OCI-LY3 (cell line): Measurements from ENCODE around the gene GGCT.

Experiments used
- H2AFZ ChIP-seq: fragments of 200-600, 300-600 bp; shearing (Covaris generic); 2 replicates; pipeline ENCODE4 v1.6.0; 2014; ENCODE audit warnings: antibody characterized with exemption, low read depth, low read length
- H3K27ac ChIP-seq: fragments of 200-600, 300-600 bp; sonication (generic); 2 replicates; pipeline ENCODE4 v1.5.1; 2014; ENCODE audit warnings: mild to moderate bottlenecking, low read length, moderate library complexity, mixed read lengths
- H3K27me3 ChIP-seq: fragments of 200-600, 300-600 bp; sonication (generic); 2 replicates; pipeline ENCODE4 v1.6.1; 2014; ENCODE audit warnings: low read depth, low read length, mixed read lengths
- H3K36me3 ChIP-seq: fragments of 200-600, 300-600 bp; sonication (generic); replicated peaks from 2 replicates; pipeline ENCODE3; 2014; ENCODE audit warnings: low read depth, low read length, mixed read lengths
- H3K4me1 ChIP-seq: fragments of 300-600, 200-600 bp; sonication (generic); 2 replicates; pipeline ENCODE4 v1.6.1; 2014; ENCODE audit warnings: low read length, mixed read lengths
- H3K4me2 ChIP-seq: fragments of 200-600, 300-600 bp; sonication (generic); 2 replicates; pipeline ENCODE4 v1.6.1; 2014; ENCODE audit warnings: low read length, mixed read lengths
- H3K4me3 ChIP-seq: fragments of 300-600, 200-600 bp; sonication (generic); 2 replicates; pipeline ENCODE4 v1.5.1; 2014; ENCODE audit warnings: antibody characterized with exemption, mild to moderate bottlenecking, low read length, moderate library complexity
- H3K79me2 ChIP-seq: fragments of 300-600, 200-600 bp; shearing (Covaris generic); 2 replicates; pipeline ENCODE4 v1.6.1; 2014; ENCODE audit warnings: mild to moderate bottlenecking, low read length, mixed read lengths
- H3K9ac ChIP-seq: fragments of 300-600, 200-600 bp; shearing (Covaris generic); 2 replicates; pipeline ENCODE4 v1.6.0; 2014; ENCODE audit warnings: mild to moderate bottlenecking, low read length, moderate library complexity
- H3K9me3 ChIP-seq: fragments of 200-600, 300-600 bp; shearing (Covaris generic); 2 replicates; pipeline ENCODE4 v1.6.1; 2014; ENCODE audit warnings: low read length, mixed read lengths; ENCODE audit not compliant: insufficient read depth
- H4K20me1 ChIP-seq: fragments of 200-600, 300-600 bp; sonication (generic); 2 replicates; pipeline ENCODE4 v1.6.1; 2016; ENCODE audit warnings: low read length, mixed read lengths; ENCODE audit not compliant: insufficient read depth
- EZH2phosphoT487 ChIP-seq: fragments of 200-600 bp; shearing (Covaris generic); IDR thresholded peaks from 2 replicates; pipeline ENCODE4 v1.6.1; 2018; ENCODE audit warnings: antibody characterized with exemption, mixed run types, low read depth
- TF ChIP-seq, protein P1 (sequence below): fragments of 200-600, 300-600 bp; sonication (generic); IDR thresholded peaks from 2 replicates; pipeline ENCODE4 v1.5.1; 2014; ENCODE audit warnings: antibody characterized with exemption, low read length, low read depth

The GGCT gene

DNA sequence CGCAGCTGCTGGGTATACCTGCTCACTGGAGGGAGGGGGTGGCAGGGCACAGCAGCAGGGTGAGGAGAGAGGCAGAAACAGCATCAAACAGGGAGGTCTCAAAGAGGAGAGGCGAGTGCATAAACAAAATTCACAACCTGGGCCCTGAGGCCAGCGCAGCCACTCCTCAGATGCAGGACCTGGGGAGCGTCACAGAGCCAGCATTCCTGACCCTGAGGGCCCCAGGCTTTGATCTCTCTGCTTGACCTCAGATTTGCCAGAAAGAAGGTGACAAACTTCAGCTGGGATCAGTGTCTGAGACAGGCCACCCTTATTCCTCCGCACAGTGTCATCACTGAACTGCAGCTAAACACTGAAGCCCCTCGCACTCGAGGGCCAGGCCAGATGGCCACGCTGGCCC is 51.6 kb downstream of the GGCT start:
- Histone ChIP-seq H3K9me3 (no peaks in the 10 kb centered on the region), H3K4me1 (no peaks in the 10 kb centered on the region), H4K20me1 (no peaks in the 10 kb centered on the region), H3K36me3 (no peaks in the 10 kb centered on the region), H3K4me2 (no peak overlapping the region), H3K79me2 (no peaks in the 10 kb centered on the region), H2AFZ (no peak overlapping the region), H3K9ac (no peak overlapping the region), H3K27ac (no peak overlapping the region), H3K27me3 (no peaks in the 10 kb centered on the region), H3K4me3 (no peak overlapping the region)
- TF ChIP-seq EZH2phosphoT487, result no peak
- TF ChIP-seq, protein P1, sequence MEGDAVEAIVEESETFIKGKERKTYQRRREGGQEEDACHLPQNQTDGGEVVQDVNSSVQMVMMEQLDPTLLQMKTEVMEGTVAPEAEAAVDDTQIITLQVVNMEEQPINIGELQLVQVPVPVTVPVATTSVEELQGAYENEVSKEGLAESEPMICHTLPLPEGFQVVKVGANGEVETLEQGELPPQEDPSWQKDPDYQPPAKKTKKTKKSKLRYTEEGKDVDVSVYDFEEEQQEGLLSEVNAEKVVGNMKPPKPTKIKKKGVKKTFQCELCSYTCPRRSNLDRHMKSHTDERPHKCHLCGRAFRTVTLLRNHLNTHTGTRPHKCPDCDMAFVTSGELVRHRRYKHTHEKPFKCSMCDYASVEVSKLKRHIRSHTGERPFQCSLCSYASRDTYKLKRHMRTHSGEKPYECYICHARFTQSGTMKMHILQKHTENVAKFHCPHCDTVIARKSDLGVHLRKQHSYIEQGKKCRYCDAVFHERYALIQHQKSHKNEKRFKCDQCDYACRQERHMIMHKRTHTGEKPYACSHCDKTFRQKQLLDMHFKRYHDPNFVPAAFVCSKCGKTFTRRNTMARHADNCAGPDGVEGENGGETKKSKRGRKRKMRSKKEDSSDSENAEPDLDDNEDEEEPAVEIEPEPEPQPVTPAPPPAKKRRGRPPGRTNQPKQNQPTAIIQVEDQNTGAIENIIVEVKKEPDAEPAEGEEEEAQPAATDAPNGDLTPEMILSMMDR, result no peak

DNA sequence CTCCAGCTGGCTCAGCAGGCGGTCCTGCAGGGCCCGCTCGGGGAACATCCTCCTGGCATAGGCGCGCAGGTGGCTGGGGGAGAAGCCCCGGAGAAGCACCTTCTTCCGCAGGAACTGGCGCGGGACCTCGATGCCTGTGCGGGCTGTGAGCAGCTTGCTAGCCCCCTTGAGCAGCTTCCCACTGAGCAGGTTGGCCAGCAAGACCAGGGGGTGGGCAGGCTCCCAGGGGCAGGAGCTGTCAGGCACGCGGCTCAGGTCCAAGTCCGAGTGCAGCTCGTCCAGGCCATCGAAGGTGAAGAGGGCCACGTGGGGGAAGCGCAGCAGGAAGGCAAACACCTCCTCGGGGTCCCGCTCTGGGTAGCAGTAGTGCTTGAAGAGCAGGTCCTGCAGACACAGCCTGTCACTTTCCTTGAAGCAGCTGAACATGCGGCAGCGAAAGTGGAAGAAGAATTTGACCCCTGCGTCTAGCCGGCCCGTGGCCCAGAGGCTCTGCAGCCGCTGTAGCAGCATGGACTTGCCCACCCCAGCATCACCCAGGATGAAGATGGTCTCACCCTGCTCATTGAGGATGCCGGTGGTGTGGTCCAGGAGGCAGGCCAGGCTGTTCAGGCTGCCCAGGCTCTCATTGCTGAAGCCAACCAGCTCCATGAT is 52.2 kb downstream of the GGCT start:
- Histone ChIP-seq H3K79me2 (no peaks in the 10 kb centered on the region), H3K9me3 (no peaks in the 10 kb centered on the region), H2AFZ (no peak overlapping the region), H3K9ac (no peak overlapping the region), H4K20me1 (no peaks in the 10 kb centered on the region), H3K36me3 (no peaks in the 10 kb centered on the region), H3K4me3 (no peak overlapping the region), H3K27ac (no peak overlapping the region), H3K27me3 (no peaks in the 10 kb centered on the region), H3K4me2 (no peak overlapping the region), H3K4me1 (no peaks in the 10 kb centered on the region)
- TF ChIP-seq, protein P1, result no peak
- no peak for TF ChIP-seq EZH2phosphoT487

DNA sequence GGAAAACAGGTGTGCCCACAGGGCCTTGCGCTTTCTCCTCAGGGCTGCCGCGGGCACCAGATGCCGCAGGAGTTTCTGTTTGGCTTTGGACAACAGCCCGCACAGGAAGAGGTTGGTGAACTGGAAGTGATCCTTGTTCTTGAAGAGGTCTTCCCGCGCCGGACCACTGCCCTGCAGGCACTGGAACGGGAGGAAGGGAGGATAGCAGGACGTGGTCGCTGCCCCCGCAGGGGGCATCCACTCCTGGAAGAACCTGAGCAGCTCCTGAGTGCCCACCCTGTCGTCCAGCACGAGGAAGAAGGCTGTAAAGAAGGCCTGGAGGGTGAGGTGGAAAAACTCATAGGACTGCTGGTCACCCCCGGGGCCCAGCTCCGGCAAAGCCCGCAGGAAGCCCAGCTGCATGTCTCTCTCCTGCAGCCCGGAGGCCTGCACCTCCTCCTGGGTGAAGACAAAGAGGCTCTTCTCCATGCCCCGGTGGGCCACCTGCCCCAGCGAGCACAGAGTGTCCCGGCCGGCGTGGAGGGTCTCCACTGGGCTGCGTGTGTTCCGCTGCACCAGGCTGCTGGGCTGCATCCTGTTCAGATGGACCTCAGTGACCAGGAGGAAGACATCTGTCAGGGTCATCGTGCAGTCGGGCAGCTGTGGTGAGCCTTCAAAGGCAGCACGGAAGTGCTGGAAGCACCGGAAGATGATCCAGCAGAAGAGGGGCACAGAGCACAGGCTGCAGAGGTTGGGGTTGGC is 52.9 kb downstream of the GGCT start:
- Histone ChIP-seq H3K9me3 (no peaks in the 10 kb centered on the region), H4K20me1 (no peaks in the 10 kb centered on the region), H3K9ac (no peak overlapping the region), H3K79me2 (no peaks in the 10 kb centered on the region), H3K4me3 (no peak overlapping the region), H3K4me2 (no peak overlapping the region), H2AFZ (no peak overlapping the region), H3K27me3 (no peaks in the 10 kb centered on the region), H3K4me1 (no peaks in the 10 kb centered on the region), H3K27ac (no peak overlapping the region), H3K36me3 (no peaks in the 10 kb centered on the region)
- TF ChIP-seq, protein P1, result no peak
- no peak for TF ChIP-seq EZH2phosphoT487

DNA sequence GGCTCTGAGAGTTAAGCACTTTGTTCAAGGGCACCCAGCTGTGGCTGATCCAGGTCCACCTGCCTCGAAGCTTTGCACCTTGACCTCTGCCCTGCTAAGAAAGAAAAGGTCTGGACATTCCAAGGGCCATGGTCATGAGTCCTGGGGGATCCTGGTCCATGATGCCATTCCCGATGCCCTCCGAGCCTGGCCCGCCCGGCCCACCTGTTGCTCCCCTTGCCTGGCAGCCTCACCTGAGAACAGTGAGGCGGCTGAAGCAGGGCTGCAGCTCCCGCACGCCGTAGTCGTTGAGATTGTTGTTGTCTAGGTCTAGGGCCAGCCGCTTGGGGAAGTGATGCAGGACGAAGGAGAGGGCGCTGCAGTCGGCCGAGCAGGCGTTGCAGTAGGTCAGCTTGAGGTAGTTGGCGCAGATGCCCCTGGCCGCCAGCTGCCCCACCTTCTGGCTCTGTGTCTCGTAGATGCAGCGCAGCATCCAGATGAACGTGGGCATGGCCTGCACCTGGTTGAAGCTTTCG is 53.6 kb downstream of the GGCT start:
- TF ChIP-seq, protein P1, result no peak
- TF ChIP-seq EZH2phosphoT487, result no peak
- Histone ChIP-seq H3K4me2 (no peak overlapping the region), H3K27ac (no peak overlapping the region), H3K4me1 (peaks cover 1% of the 10 kb centered on the region), H4K20me1 (no peaks in the 10 kb centered on the region), H3K79me2 (no peaks in the 10 kb centered on the region), H3K4me3 (no peak overlapping the region), H3K9me3 (no peaks in the 10 kb centered on the region), H3K27me3 (no peaks in the 10 kb centered on the region), H3K9ac (no peak overlapping the region), H2AFZ (no peak overlapping the region), H3K36me3 (no peaks in the 10 kb centered on the region)
